Measurements from ENCODE around the gene PCK1. TPM values are rescaled to one million over a fixed set of nuclear protein-coding genes. Genes with fewer than 3 reads are reported as not detected.

Gene PCK1
- total RNA-seq, 2 experiments from 2014 or later = not detected

DNA sequence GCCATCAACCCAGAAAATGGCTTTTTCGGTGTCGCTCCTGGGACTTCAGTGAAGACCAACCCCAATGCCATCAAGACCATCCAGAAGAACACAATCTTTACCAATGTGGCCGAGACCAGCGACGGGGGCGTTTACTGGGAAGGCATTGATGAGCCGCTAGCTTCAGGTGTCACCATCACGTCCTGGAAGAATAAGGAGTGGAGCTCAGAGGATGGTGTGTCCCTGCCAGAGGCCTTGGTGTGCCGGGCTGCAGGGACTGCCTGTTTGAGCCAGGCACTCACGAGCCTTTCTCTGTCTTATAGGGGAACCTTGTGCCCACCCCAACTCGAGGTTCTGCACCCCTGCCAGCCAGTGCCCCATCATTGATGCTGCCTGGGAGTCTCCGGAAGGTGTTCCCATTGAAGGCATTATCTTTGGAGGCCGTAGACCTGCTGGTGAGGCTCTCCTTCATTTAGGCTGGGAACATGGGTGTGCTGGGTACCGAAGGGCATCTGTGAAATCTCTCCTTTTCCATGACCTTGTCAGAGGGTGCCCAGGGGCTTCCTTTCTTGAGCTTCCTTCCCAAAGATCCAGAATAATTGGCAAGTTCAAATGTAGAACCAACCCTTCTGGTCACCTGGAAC, 3.4 kb downstream of the PCK1 start:
- POLR2A ChIA-PET = no interaction called here
- H3K4me3 Mint-ChIP-seq = no peak overlapping the region
- H3K27me3 Mint-ChIP-seq = peaks cover 6% of the 10 kb centered on the region
- H3K36me3 Mint-ChIP-seq (ENCODE audit: low read depth) = no peaks in the 10 kb centered on the region
- CTCF ChIA-PET = no interaction called here
- no peaks in the 10 kb centered on the region for H3K9me3 Mint-ChIP-seq
- TF ChIP-seq, protein P1, sequence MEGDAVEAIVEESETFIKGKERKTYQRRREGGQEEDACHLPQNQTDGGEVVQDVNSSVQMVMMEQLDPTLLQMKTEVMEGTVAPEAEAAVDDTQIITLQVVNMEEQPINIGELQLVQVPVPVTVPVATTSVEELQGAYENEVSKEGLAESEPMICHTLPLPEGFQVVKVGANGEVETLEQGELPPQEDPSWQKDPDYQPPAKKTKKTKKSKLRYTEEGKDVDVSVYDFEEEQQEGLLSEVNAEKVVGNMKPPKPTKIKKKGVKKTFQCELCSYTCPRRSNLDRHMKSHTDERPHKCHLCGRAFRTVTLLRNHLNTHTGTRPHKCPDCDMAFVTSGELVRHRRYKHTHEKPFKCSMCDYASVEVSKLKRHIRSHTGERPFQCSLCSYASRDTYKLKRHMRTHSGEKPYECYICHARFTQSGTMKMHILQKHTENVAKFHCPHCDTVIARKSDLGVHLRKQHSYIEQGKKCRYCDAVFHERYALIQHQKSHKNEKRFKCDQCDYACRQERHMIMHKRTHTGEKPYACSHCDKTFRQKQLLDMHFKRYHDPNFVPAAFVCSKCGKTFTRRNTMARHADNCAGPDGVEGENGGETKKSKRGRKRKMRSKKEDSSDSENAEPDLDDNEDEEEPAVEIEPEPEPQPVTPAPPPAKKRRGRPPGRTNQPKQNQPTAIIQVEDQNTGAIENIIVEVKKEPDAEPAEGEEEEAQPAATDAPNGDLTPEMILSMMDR (IDR thresholded peaks at IDR 0.05) = no peak
- no peaks in the 10 kb centered on the region for H3K4me1 Mint-ChIP-seq (ENCODE audit: low read depth)
- intact Hi-C loops (cut with micrococcal nuclease) = no loop called here
- ATAC-seq (no peak), DNase-seq (no peak)
- H3K27ac Mint-ChIP-seq = no peak overlapping the region

GRCh38 chr20:57564951-57565642, 4.2 kb downstream of the PCK1 start:
- Mint-ChIP-seq H3K9me3 (no peaks in the 10 kb centered on the region), H3K4me1 (ENCODE audit: low read depth) (no peaks in the 10 kb centered on the region), H3K27ac (no peak overlapping the region), H3K27me3 (peaks cover 3% of the 10 kb centered on the region), H3K4me3 (no peak overlapping the region), H3K36me3 (ENCODE audit: low read depth) (no peaks in the 10 kb centered on the region)
- intact Hi-C loops (cut with micrococcal nuclease) = no loop called here
- ChIA-PET CTCF (no interaction called here), POLR2A (no interaction called here)
- DNase-seq (no peak), ATAC-seq (no peak)
- TF ChIP-seq, protein P1 (IDR thresholded peaks at IDR 0.05) = no peak

- DNase-seq = no peak
- POLR2A ChIA-PET = no interaction called here
- Mint-ChIP-seq H3K36me3 (ENCODE audit: low read depth) (no peaks in the 10 kb centered on the region), H3K4me1 (ENCODE audit: low read depth) (no peaks in the 10 kb centered on the region), H3K27ac (no peak overlapping the region), H3K4me3 (no peak overlapping the region), H3K9me3 (no peaks in the 10 kb centered on the region), H3K27me3 (peaks cover 1% of the 10 kb centered on the region)
- ATAC-seq = no peak
- intact Hi-C loops (cut with micrococcal nuclease) = no loop called here
- TF ChIP-seq, protein P1 (IDR thresholded peaks at IDR 0.05) = no peak
- CTCF ChIA-PET = interaction anchor here (0.6 kb wide), 1 partner anchor 348 kb away, joined by 3 read pairs; no protein-coding TSS in a partner anchor
Observed at GRCh38 chr20:57566399-57566798, 5.5 kb downstream of the PCK1 start.

GRCh38 chr20:57566803-57567459, 6.0 kb downstream of the PCK1 start:
- intact Hi-C loops (cut with micrococcal nuclease) = no loop called here

More at GRCh38 chr20:57566803-57567459, 6.0 kb downstream of the PCK1 start:
- Mint-ChIP-seq H3K4me3 (no peak overlapping the region), H3K27ac (no peak overlapping the region), H3K27me3 (peaks cover 1% of the 10 kb centered on the region), H3K36me3 (ENCODE audit: low read depth) (no peaks in the 10 kb centered on the region), H3K9me3 (no peaks in the 10 kb centered on the region), H3K4me1 (ENCODE audit: low read depth) (no peaks in the 10 kb centered on the region)
- TF ChIP-seq, protein P1 (IDR thresholded peaks at IDR 0.05) = no peak
- DNase-seq (no peak), ATAC-seq (no peak)
- ChIA-PET POLR2A (interaction anchor here (1.4 kb wide), 1 partner anchor 12 kb away, joined by 3 read pairs; no protein-coding TSS in a partner anchor), CTCF (interaction anchor here (0.6 kb wide), 1 partner anchor 348 kb away, joined by 3 read pairs; no protein-coding TSS in a partner anchor)

Measured in activated CD8-positive, alpha-beta T cell treated with anti-CD3 and anti-CD28 coated beads for 36 hours (primary cell).